Mammary epithelial cell (primary cell): ENCODE measurements around the gene NGLY1.

Experiments
- CTCF ChIP-seq, 2 donors: IDR thresholded peaks in 1 of 2; conservative IDR thresholded peaks in 1 of 2; 2 replicates each; pipeline ENCODE4 v1.5.1; 2011 to 2012; ENCODE audit warnings: inconsistent platforms in 2 of 2, low read length in 2 of 2, mild to moderate bottlenecking in 2 of 2, control low read depth in 1 of 2, low read depth in 1 of 2; ENCODE audit not compliant: insufficient read depth in 1 of 2; ENCODE audit errors: extremely low read depth in 1 of 2
- EZH2 ChIP-seq: IDR thresholded peaks from 2 replicates; pipeline ENCODE4 v1.6.1; 2012; ENCODE audit warnings: low read length, inconsistent platforms, borderline replicate concordance

GRCh38 chr3:25686766-25687165, 96.5 kb downstream of the NGLY1 start:
- TF ChIP-seq CTCF (conservative IDR thresholded peaks at IDR 0.05 in 1 of 2, IDR thresholded peaks at IDR 0.05 in 1 of 2; ENCODE audit: extremely low read depth in 1 of 2, insufficient read depth in 1 of 2, low read depth in 1 of 2, low read length in 2 of 2) (no peak), EZH2 (no peak)
